ENCODE measurements around the gene HAPLN1.

DNA sequence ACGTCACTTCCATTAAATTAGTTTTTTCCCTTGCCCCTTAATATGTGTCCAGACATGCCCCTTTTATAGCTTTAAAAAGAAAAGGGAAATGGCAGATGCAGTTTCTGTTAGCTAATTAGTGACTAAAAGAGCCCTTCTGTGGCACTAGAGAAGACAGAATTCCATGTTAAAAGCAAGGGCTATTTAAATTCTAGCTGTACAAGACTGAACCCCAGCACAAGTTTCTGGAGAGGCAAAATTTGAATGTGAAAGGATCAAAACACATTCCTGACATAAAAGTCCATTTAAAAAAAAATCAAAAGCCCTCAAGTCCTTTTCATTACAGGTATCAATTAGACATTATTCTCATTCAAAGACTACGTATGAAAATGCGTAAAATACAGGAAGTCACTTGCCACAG lies 78.7 kb downstream of the HAPLN1 start:
- TF ChIP-seq, protein P1, sequence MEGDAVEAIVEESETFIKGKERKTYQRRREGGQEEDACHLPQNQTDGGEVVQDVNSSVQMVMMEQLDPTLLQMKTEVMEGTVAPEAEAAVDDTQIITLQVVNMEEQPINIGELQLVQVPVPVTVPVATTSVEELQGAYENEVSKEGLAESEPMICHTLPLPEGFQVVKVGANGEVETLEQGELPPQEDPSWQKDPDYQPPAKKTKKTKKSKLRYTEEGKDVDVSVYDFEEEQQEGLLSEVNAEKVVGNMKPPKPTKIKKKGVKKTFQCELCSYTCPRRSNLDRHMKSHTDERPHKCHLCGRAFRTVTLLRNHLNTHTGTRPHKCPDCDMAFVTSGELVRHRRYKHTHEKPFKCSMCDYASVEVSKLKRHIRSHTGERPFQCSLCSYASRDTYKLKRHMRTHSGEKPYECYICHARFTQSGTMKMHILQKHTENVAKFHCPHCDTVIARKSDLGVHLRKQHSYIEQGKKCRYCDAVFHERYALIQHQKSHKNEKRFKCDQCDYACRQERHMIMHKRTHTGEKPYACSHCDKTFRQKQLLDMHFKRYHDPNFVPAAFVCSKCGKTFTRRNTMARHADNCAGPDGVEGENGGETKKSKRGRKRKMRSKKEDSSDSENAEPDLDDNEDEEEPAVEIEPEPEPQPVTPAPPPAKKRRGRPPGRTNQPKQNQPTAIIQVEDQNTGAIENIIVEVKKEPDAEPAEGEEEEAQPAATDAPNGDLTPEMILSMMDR (conservative IDR thresholded peaks at IDR 0.05; ENCODE audit: low read depth, low read length), result no peak
- no peak for TF ChIP-seq EZH2phosphoT487 (IDR thresholded peaks at IDR 0.05; ENCODE audit: borderline replicate concordance, low read length)
- no peak for TF ChIP-seq EZH2 (IDR thresholded peaks at IDR 0.05; ENCODE audit: low read length, unreplicated experiment)

Measured in PC-3 (cell line).